HEK293T (cell line): Measurements from ENCODE around the gene ARID4A.

Source experiments
- CTBP1 ChIP-seq: fragments of 450-650 bp; IDR thresholded peaks from 2 replicates; pipeline ENCODE4 v1.6.1; 2016; ENCODE audit warnings: borderline replicate concordance
- FOXA1 ChIP-seq: fragments of 450-650 bp; IDR thresholded peaks from 2 replicates; pipeline ENCODE4 v1.6.1; 2016; ENCODE audit warnings: mild to moderate bottlenecking
- FOXK2 ChIP-seq: fragments of 450-650 bp; IDR thresholded peaks from 2 replicates; pipeline ENCODE4 v1.6.1; 2016; ENCODE audit warnings: mild to moderate bottlenecking
- SUZ12 ChIP-seq: fragments of 450-650 bp; IDR thresholded peaks from 2 replicates; pipeline ENCODE4 v1.6.1; 2016; ENCODE audit warnings: mild to moderate bottlenecking

- TF ChIP-seq CTBP1: no peak
- no peak for TF ChIP-seq FOXK2
- TF ChIP-seq FOXA1: no peak
- TF ChIP-seq SUZ12: no peak
Measured at GRCh38 chr14:58276208-58276607, 22.1 kb upstream of the ARID4A start.
